NT2/D1 (cell line): ENCODE results near the gene YPEL1.
"Not testable (repeated sequence)": the region's sequence is repeated elsewhere in the genome, so short reads cannot be mapped to it uniquely, and the experiment has no call there.

Experiments used
- YY1 ChIP-seq: IDR thresholded peaks from 2 replicates; pipeline ENCODE4 v1.6.1; 2011; ENCODE audit not compliant: insufficient read length, insufficient read depth
- ZNF274 ChIP-seq: IDR thresholded peaks from 2 replicates; pipeline ENCODE4 v1.6.1; 2011; ENCODE audit warnings: mild to moderate bottlenecking, low read depth, low read length

GRCh38 chr22:21692856-21693255 is 42.7 kb downstream of the YPEL1 start:
- TF ChIP-seq YY1, ZNF274: not testable (repeated sequence)
